Fibroblast of lung (primary cell): Measurements from ENCODE around the gene OSGIN1.

Experiments used
- EZH2 ChIP-seq: IDR thresholded peaks from 2 replicates; pipeline ENCODE4 v1.5.1; 2012; ENCODE audit warnings: low read length, control low read depth, mild to moderate bottlenecking; ENCODE audit errors: missing control alignments
- TF ChIP-seq, protein P1 (sequence below), 2 donors: IDR thresholded peaks in 1 of 2; conservative IDR thresholded peaks in 1 of 2; 1 replicate in 1 of 2; 2 replicates in 1 of 2; pipeline ENCODE4 v1.5.1; 2011 to 2012; ENCODE audit warnings: low read length in 2 of 2, control low read depth in 1 of 2, inconsistent platforms in 1 of 2, low read depth in 1 of 2, mild to moderate bottlenecking in 1 of 2

DNA sequence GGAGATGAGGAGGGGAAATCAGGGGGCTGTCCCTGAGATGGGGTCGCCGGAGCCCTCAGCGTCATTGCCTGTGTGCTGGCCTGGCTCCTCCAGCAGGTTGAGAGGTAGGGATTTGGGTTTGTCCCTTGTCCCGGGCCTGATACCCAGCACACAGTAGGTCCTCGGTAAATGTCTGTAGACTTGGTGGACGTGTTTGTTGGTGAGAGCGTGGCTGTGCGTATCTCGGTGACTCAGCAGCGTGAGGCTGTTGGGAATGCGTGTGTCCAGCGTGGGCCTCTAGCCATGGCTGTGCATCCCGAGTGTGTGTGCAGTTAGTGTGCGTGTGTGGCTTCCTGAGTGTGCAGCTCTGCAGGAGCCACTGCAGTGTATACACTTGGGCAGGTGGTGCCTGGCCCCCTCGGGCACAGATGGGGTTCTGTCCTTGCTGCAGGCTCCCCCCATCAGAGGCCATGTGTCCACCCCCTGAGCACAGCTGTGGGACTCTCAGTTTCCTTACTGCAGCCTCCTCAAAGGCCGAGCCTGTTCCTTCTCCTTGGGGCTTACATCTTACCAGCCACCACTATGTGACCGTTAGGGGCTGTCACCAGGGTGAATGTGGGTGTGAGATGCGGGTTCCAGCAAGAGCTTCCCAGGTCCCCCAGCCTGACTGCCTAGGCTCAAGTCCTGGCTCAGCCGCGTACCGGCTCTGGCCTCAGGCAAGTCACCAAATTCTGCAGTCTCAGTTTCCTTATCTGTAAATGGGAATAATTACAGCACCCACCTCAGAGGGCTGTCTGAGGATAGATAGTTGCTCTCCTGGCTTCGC lies 20.7 kb downstream of the OSGIN1 start:
- TF ChIP-seq, protein P1, sequence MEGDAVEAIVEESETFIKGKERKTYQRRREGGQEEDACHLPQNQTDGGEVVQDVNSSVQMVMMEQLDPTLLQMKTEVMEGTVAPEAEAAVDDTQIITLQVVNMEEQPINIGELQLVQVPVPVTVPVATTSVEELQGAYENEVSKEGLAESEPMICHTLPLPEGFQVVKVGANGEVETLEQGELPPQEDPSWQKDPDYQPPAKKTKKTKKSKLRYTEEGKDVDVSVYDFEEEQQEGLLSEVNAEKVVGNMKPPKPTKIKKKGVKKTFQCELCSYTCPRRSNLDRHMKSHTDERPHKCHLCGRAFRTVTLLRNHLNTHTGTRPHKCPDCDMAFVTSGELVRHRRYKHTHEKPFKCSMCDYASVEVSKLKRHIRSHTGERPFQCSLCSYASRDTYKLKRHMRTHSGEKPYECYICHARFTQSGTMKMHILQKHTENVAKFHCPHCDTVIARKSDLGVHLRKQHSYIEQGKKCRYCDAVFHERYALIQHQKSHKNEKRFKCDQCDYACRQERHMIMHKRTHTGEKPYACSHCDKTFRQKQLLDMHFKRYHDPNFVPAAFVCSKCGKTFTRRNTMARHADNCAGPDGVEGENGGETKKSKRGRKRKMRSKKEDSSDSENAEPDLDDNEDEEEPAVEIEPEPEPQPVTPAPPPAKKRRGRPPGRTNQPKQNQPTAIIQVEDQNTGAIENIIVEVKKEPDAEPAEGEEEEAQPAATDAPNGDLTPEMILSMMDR (conservative IDR thresholded peaks at IDR 0.05 in 1 of 2, IDR thresholded peaks at IDR 0.05 in 1 of 2; ENCODE audit: low read depth in 1 of 2, low read length in 2 of 2), result no peak
- TF ChIP-seq EZH2, result no peak
